ENCODE results near the gene GLMP. TPM values are rescaled to one million over a fixed set of nuclear protein-coding genes. Genes with fewer than 3 reads are reported as not detected.

The GLMP gene
- polyA plus RNA-seq, 1 donor from 2014 or later, result 3.3 TPM

- Histone ChIP-seq H3K9me3 (ENCODE audit: low read length) (no peaks in the 10 kb centered on the region), H3K36me3 (ENCODE audit: insufficient read depth, low read length) (peaks cover under 1% of the 10 kb centered on the region), H3K9me2 (ENCODE audit: insufficient read depth, low read length) (no peaks in the 10 kb centered on the region), H3K4me3 (ENCODE audit: low read length) (no peak overlapping the region), H3K27ac (ENCODE audit: low read length) (no peak overlapping the region), H4K20me1 (ENCODE audit: insufficient read depth) (no peaks in the 10 kb centered on the region), H3K79me2 (replicated peaks; ENCODE audit: insufficient read depth, low read length) (peaks cover 34% of the 10 kb centered on the region), H3K27me3 (ENCODE audit: insufficient read depth, low read depth, low read length) (no peaks in the 10 kb centered on the region), H3F3A (ENCODE audit: insufficient read depth, low read length, poor library complexity, severe bottlenecking) (no peaks in the 10 kb centered on the region), H2AFZ (ENCODE audit: low read depth, low read length) (no peak overlapping the region), H3K4me2 (ENCODE audit: low read length) (no peak overlapping the region), H3K9ac (ENCODE audit: low read length) (no peak overlapping the region)
- TF ChIP-seq, protein P1, sequence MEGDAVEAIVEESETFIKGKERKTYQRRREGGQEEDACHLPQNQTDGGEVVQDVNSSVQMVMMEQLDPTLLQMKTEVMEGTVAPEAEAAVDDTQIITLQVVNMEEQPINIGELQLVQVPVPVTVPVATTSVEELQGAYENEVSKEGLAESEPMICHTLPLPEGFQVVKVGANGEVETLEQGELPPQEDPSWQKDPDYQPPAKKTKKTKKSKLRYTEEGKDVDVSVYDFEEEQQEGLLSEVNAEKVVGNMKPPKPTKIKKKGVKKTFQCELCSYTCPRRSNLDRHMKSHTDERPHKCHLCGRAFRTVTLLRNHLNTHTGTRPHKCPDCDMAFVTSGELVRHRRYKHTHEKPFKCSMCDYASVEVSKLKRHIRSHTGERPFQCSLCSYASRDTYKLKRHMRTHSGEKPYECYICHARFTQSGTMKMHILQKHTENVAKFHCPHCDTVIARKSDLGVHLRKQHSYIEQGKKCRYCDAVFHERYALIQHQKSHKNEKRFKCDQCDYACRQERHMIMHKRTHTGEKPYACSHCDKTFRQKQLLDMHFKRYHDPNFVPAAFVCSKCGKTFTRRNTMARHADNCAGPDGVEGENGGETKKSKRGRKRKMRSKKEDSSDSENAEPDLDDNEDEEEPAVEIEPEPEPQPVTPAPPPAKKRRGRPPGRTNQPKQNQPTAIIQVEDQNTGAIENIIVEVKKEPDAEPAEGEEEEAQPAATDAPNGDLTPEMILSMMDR (IDR thresholded peaks at IDR 0.05; ENCODE audit: poor library complexity, severe bottlenecking), result no peak
- TF ChIP-seq TAF1 (IDR thresholded peaks at IDR 0.05; ENCODE audit: low read depth) (no peak), RAD21 (conservative IDR thresholded peaks at IDR 0.05) (no peak), EZH2 (IDR thresholded peaks at IDR 0.05; ENCODE audit: borderline replicate concordance, insufficient read depth, low read length, poor library complexity, severe bottlenecking) (no peak), POLR2AphosphoS5 (IDR thresholded peaks at IDR 0.05) (no peak), EP300 (conservative IDR thresholded peaks at IDR 0.05; ENCODE audit: poor library complexity, severe bottlenecking) (no peak), SMC3 (conservative IDR thresholded peaks at IDR 0.05; ENCODE audit: poor library complexity) (no peak), MXI1 (conservative IDR thresholded peaks at IDR 0.05; ENCODE audit: poor library complexity, severe bottlenecking) (no peak)
- TF ChIP-seq, protein P2, sequence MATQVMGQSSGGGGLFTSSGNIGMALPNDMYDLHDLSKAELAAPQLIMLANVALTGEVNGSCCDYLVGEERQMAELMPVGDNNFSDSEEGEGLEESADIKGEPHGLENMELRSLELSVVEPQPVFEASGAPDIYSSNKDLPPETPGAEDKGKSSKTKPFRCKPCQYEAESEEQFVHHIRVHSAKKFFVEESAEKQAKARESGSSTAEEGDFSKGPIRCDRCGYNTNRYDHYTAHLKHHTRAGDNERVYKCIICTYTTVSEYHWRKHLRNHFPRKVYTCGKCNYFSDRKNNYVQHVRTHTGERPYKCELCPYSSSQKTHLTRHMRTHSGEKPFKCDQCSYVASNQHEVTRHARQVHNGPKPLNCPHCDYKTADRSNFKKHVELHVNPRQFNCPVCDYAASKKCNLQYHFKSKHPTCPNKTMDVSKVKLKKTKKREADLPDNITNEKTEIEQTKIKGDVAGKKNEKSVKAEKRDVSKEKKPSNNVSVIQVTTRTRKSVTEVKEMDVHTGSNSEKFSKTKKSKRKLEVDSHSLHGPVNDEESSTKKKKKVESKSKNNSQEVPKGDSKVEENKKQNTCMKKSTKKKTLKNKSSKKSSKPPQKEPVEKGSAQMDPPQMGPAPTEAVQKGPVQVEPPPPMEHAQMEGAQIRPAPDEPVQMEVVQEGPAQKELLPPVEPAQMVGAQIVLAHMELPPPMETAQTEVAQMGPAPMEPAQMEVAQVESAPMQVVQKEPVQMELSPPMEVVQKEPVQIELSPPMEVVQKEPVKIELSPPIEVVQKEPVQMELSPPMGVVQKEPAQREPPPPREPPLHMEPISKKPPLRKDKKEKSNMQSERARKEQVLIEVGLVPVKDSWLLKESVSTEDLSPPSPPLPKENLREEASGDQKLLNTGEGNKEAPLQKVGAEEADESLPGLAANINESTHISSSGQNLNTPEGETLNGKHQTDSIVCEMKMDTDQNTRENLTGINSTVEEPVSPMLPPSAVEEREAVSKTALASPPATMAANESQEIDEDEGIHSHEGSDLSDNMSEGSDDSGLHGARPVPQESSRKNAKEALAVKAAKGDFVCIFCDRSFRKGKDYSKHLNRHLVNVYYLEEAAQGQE (IDR thresholded peaks at IDR 0.05; ENCODE audit: borderline replicate concordance), result no peak
Measured at GRCh38 chr1:156279837-156280236, 15.6 kb downstream of the GLMP start.

DNA sequence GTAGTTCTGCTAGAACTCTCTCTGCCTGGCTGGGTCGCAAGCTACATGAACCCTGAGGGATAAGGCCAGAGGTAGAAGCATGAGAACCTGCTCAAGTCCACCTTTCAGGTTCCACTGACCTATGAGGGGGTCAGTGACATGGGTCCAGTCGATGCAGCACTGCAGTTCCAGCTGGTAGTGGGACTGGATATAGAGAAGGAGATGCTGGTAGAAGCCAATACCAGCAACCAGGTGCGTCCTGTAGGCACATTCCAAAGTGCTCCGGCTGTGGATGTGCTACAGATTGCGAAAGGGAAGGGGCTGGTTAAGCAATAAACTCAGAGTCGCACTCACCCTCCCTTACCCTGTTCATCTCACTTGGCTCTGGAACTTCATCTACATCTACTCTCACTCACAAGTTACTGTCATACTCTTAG is 18.5 kb downstream of the GLMP start:
- no peak for TF ChIP-seq TAF1 (IDR thresholded peaks at IDR 0.05; ENCODE audit: low read depth)
- no peak for TF ChIP-seq SMC3 (conservative IDR thresholded peaks at IDR 0.05; ENCODE audit: poor library complexity)
- TF ChIP-seq, protein P2 (IDR thresholded peaks at IDR 0.05; ENCODE audit: borderline replicate concordance), result no peak
- TF ChIP-seq RAD21 (conservative IDR thresholded peaks at IDR 0.05), result no peak
- TF ChIP-seq, protein P1 (IDR thresholded peaks at IDR 0.05; ENCODE audit: poor library complexity, severe bottlenecking), result no peak
- TF ChIP-seq EZH2 (IDR thresholded peaks at IDR 0.05; ENCODE audit: borderline replicate concordance, insufficient read depth, low read length, poor library complexity, severe bottlenecking), result no peak
- TF ChIP-seq MXI1 (conservative IDR thresholded peaks at IDR 0.05; ENCODE audit: poor library complexity, severe bottlenecking), result no peak
- TF ChIP-seq EP300 (conservative IDR thresholded peaks at IDR 0.05; ENCODE audit: poor library complexity, severe bottlenecking), result no peak
- no peak for TF ChIP-seq POLR2AphosphoS5 (IDR thresholded peaks at IDR 0.05)
- Histone ChIP-seq H3K36me3 (ENCODE audit: insufficient read depth, low read length) (peaks cover 9% of the 10 kb centered on the region), H3K9me2 (ENCODE audit: insufficient read depth, low read length) (no peaks in the 10 kb centered on the region), H3K27me3 (ENCODE audit: insufficient read depth, low read depth, low read length) (no peaks in the 10 kb centered on the region), H2AFZ (ENCODE audit: low read depth, low read length) (no peak overlapping the region), H4K20me1 (ENCODE audit: insufficient read depth) (no peaks in the 10 kb centered on the region), H3K79me2 (replicated peaks; ENCODE audit: insufficient read depth, low read length) (peaks cover 29% of the 10 kb centered on the region), H3K9ac (ENCODE audit: low read length) (no peak overlapping the region), H3K4me3 (ENCODE audit: low read length) (no peak overlapping the region), H3F3A (ENCODE audit: insufficient read depth, low read length, poor library complexity, severe bottlenecking) (no peaks in the 10 kb centered on the region), H3K4me2 (ENCODE audit: low read length) (no peak overlapping the region), H3K27ac (ENCODE audit: low read length) (no peak overlapping the region), H3K9me3 (ENCODE audit: low read length) (no peaks in the 10 kb centered on the region)
